AG08395 (cell line): ENCODE results near the gene PGR.

Source experiments
- DNase-seq: peaks from one replicate; pipeline ENCODE4 v3.0.0; 2012; ENCODE audit warnings: mixed read lengths, low spot score

Gene PGR

DNA sequence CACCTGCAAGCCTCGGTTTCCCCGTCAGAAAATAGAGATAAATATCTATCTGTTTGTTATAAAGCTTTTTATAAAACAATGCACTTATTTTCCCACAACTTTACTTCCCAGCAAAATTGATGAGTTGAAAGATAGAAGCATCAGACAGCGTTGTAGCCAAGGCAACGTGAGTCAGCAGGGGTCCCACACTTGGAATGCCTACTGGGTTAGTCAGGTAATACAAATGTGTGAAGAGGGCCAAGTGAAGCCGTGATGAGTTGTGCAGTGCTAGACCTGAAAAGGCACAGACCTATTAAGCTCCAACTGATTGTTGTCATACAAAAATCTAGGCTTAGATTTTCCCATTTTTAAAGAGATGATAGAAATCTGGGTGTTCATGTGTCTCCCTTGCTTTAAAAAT is 118.7 kb downstream of the PGR start:
- no peak for DNase-seq

DNA sequence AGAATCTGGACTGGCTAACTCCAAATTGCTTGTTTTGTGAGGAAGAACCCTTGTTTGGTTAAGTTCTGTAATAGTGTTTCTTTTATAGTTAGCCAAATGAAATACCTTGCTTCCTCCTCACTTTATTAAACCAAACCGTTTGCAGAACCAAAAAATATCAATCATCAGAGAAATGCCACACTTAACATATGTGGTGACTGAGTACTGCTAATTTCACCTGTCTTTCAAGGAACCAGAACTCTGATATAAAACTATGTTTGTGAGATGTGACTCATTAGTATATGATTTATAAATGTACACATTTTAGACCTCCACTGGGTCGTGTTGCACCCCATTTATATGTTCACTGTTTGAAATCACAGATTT is 119.9 kb downstream of the PGR start:
- no peak for DNase-seq

DNA sequence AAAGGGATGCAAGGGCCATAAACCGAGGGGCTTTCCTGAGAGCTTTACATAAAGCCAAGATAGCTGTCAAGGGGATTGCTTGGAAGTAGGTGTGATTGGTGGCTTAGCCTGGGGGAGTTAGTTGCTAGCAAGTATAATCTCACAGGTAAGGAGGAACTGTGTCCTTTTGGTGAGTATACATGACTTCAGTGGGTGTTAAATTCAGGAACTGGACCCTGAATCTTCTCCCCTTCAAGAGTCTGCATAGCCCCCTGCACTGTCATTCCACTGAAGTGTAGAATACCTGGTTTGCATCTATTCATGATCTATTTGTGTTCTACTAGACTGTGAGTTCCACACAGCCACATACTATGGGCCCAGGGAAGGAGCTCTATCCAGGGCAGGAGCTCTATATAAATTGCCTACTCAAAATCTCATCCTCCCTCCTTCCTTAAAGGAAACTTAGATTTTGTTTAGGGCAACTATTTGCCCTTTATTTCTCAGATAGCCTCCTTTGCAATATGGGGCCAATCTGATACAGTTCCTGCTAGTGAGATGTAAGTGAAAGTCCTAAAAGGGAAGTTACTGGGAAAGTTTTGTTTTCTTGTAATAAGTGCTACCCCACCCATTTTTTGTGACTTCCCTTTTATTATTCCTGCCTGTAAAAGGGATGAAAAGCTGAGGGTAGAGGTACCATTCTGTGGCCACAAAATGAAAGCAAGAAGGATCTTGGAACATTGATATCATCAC is 120.5 kb downstream of the PGR start:
- no peak for DNase-seq

DNA sequence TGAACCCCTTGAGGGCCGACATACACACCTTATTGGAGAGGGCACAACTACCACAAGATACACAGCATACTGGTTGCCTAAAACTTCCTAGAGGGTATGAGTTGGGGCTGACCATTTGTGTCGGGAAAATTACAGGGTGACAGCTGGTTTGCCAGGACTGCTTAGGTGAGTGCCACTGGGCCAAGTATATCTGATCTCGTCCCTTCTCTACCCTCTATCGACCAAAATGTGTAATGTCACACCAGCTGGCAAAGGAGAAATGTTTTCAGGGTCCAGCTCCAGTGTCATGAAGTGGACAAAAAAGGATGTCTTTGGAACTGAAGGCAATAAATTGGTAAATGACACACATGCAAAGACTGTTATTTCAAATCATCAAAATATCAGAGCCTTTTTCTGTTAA is 126.1 kb downstream of the PGR start:
- DNase-seq: no peak

DNA sequence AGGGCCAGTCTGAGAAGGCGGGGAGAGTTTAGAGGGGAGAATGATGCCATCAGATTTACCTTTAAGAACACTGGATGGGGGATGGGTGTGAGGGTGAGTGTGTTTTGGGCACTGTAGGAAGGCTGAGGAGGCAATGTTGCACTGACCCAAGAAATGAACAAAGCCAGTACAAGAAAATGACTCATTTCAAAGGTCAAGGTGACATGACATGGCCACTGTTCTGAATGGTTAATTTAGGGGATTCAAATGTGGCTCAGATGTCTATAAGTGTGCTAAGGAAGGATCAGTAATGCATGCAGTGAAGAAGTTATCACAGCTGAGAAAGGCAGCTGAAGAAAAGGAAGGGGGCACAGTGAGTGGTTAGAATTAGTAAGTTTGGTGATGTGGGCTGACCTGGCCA is 129.9 kb downstream of the PGR start:
- DNase-seq: no peak

DNA sequence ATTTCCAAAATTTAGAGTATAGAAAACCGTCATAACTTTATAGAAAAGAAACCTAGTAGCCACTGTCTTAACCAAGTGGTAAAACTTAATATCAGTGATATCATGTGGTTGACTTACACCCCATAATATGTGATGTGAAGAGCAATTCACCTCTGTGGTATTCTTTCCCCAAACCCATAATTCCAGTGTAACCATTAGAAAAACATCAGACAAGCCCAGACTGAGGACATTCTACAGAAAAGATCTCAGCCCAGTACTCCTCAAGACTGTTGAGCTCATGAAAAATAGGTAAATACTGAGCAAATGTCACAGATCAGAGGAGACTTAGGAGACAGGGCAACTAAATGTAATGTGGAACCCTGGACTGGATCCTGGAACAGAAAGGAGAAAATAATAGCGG is 134.6 kb downstream of the PGR start:
- no peak for DNase-seq

DNA sequence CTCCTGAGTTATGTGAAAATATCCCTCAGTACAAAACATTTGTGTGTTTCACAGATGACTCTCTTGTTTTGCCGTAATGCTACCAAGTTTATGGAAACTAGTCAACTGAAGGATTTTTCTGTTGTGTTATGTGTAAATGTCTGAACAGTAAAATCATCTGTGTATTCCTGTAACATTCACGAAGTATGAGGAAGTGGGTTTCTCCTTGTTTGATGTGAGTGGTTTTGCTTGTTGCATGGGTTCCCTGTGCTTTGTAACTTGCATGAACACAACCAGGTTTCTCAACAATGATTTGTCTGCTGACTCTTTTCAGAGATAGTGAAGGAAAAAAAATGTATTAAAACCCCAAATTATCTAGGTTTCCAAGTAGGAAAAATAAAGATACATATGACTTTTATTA is 138.1 kb downstream of the PGR start:
- DNase-seq: no peak

DNA sequence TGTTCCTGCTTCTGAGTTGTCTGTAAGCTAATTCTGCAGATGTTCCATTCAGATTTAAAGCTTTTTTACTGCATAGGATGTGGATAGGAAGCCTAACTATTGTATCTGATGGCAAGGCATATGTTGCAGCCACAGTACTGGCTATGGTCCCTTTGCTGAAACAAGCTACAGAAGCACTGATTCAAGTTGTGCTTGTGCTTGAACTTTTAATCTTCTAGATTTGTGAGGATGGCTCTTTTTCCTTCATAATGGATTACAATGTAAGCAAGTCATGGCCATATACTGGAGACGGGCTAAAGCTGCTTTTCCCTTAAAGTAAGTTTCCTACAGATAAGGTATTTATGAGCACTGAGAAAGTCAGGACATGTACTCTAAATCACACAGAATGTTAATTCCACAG is 138.7 kb downstream of the PGR start:
- DNase-seq: no peak

DNA sequence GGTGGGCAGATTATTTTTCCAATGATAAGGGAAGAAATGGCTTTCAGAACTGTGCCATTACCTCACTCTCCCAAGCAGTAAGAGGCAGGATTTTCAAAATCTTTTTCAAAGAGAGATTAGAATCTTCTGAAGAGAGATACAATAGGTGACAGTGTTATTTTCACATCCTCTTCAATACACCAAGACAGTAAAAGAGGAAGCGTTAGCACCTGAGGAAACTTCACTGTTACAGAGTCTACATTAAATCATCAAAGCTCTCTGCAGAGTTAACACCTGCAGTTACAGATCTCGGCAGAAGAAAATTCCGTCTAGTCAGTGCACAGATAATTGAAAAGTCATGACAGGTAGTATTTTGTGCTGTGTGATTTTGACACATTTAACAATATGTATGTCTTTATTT is 144.9 kb downstream of the PGR start:
- DNase-seq: no peak

DNA sequence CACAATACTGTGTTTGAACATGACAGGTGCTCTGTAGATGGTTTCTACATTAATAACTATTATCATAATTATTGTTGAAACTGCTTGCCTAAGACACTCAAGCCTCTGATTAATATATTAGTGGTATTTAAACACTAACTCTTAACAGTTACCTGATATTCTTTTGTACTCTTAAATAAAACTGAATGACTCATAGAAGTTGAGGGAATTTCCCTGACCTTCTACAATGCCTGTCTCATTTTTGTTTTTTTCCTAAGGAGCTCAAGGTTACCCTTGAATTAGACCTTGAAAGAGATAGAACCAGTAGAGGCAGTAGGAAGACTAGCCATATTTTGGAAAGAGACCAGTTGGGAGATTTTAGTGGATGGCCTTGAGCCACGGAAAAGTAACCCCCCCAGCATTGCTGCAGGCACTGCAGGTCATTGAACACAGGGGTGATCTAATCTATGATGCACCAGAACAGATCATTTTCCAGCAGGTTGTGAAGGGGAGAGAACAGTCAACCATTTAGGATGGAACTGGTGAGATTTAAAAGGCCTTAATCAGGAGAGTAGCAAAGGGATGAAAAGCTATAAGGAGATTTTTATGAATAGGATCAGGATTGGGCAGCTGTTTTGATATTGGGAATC is 148.3 kb downstream of the PGR start:
- DNase-seq: no peak

DNA sequence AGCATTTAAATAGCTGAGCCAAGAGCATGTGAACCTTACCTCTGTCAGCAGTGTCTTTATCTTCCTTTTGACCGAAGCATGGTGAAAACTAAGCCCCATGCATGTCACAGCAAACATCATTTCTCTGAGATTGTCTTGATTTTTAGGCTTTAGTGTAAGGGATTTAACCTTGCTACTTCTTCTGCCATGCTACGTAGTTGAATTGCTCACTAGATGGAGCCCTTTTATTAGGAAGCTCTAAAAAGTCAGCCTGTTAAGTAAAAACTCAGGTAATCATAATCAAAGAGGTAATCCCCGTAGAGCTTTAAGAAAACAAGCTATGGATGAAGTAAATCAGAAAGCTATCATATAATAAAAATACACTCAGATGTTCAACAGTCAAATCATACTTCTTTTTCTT is 149.5 kb downstream of the PGR start:
- DNase-seq: no peak
